Measurements from ENCODE around the gene MIR17HG.
A peak's percentile ranks its signal among the peaks of the same experiment; 100 is the strongest.

Gene MIR17HG

GRCh38 chr13:91369441-91369831 is 21.9 kb downstream of the MIR17HG start:
- no peak for DNase-seq

GRCh38 chr13:91370501-91370900 is 23.0 kb downstream of the MIR17HG start:
- no peak for DNase-seq

- DNase-seq = no peak
These were observed 25.4 kb downstream of the MIR17HG start for GRCh38 chr13:91372911-91373310.

- DNase-seq = no peak
These were observed 27.7 kb downstream of the MIR17HG start for GRCh38 chr13:91375116-91375729.

- no peak for DNase-seq
These were observed 33.9 kb downstream of the MIR17HG start for GRCh38 chr13:91381371-91381770.

GRCh38 chr13:91383836-91384235 is 36.3 kb downstream of the MIR17HG start:
- DNase-seq = no peak

GRCh38 chr13:91384896-91385295 is 37.4 kb downstream of the MIR17HG start:
- no peak for DNase-seq

GRCh38 chr13:91389186-91389585 is 41.7 kb downstream of the MIR17HG start:
- no peak for DNase-seq

- DNase-seq = no peak
These were observed 50.1 kb downstream of the MIR17HG start for GRCh38 chr13:91397595-91397994.

GRCh38 chr13:91398413-91399188 is 51.1 kb downstream of the MIR17HG start, which contains the start of gene GPC5:
Gene GPC5, plus strand, starts transcription at chr13:91398621.
- DNase-seq = peak; percentile 76 to 81

GRCh38 chr13:91399189-91400062 is 51.9 kb downstream of the MIR17HG start:
- DNase-seq = no peak

GRCh38 chr13:91400063-91400399 is 52.5 kb downstream of the MIR17HG start:
- DNase-seq = no peak

GRCh38 chr13:91400671-91401070 is 53.2 kb downstream of the MIR17HG start:
- no peak for DNase-seq

- DNase-seq = no peak
These were observed 54.4 kb downstream of the MIR17HG start for GRCh38 chr13:91401920-91402319.

All from activated CD4-positive, alpha-beta T cell treated with anti-CD3 and anti-CD28 coated beads for 4 hours (primary cell).